Stimulated activated CD8-positive, alpha-beta memory T cell treated with anti-CD3 and anti-CD28 coated beads, Interleukin-15, amount 100 ng/mL, for 1 hour (primary cell): ENCODE data around the gene ANKRD60.
A peak's percentile ranks its signal among the peaks of the same experiment; 100 is the strongest.

Experiments
- DNase-seq: peaks from one replicate; pipeline ENCODE4 v3.0.0-alpha.2; 2020; ENCODE audit warnings: low read depth

The ANKRD60 gene

GRCh38 chr20:58223358-58223941 is 5.0 kb downstream of the ANKRD60 start:
- DNase-seq = no peak

DNA sequence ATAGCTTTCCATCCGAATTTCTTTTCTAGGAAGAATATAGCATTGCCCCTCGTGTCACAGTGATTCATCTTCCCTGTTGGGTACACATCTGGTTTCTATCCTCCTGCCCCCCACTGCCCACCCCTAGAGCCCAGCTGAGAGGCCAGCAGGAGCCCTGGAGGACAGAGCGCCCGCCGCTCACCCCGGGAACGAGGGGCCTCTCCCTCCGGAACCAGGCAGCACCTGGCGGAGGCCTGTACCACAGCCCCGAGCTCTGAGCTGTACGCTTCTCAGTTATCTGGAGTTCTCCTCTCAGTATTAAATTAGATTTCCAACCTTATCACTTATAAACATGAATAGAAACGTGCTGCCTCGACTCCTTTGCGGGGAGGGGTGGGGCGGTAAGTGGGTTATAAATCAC is 6.0 kb downstream of the ANKRD60 start:
- DNase-seq = no peak

DNA sequence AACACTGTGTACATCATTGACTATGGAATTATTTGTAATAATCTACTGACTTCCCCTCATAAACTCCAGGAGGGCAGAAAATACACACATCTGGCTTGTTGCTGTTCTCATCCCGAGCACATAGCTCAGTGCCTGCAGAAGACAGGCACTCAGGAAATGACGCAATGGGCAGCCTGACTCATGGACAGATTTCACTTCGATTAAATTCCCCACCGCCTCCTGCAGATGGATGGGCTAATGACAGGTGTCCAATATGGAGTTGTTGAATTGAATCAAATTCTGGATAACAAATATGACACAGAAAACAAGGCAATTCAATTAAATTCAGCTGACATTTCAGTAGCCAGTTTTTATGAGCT is 9.1 kb downstream of the ANKRD60 start:
- no peak for DNase-seq

GRCh38 chr20:58218665-58219341 is 9.7 kb downstream of the ANKRD60 start:
- DNase-seq = no peak

GRCh38 chr20:58216334-58216733 is 12.1 kb downstream of the ANKRD60 start:
- no peak for DNase-seq

GRCh38 chr20:58215116-58215515 is 13.3 kb downstream of the ANKRD60 start:
- DNase-seq = no peak

GRCh38 chr20:58214310-58214709 is 14.1 kb downstream of the ANKRD60 start:
- no peak for DNase-seq

GRCh38 chr20:58213716-58214115 is 14.7 kb downstream of the ANKRD60 start:
- no peak for DNase-seq

DNA sequence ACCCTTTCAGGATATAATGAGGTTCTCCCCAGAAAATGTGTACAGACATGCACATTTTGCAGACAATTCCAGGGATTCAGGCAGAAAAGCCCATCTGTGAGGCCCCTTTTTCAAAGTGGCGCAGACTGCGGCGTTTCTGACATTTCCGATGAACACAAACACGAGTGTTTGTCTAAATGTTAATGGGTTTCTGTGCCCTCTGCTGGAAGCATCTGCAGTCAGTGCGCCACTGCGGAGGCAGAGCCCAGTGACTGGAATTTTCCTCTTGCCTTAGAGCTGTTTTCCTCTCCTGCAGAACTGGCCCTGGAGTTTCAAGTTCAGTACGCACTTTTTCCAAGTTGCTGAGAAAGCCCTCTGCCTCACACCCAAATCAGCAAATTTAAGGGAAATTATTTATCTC is 15.3 kb downstream of the ANKRD60 start:
- DNase-seq = no peak

DNA sequence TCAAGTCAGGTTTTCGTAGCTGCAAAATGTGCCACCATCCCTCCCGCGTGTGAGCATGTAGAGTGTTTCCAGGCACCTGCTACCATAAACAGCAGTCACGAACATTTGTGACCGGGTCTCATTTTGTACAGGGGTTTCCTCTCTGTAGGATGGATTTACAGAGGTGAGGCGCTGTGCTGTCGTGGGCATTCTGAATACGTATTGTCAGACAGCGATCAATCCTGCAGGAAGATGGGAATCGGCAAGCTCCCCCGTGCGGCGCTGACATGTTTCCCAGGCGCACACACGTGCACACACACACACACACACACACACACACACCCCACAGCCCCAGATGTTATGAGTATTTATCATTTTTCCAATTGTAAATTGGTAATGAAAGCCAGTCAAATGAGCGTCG is 15.8 kb downstream of the ANKRD60 start:
- DNase-seq = no peak

DNA sequence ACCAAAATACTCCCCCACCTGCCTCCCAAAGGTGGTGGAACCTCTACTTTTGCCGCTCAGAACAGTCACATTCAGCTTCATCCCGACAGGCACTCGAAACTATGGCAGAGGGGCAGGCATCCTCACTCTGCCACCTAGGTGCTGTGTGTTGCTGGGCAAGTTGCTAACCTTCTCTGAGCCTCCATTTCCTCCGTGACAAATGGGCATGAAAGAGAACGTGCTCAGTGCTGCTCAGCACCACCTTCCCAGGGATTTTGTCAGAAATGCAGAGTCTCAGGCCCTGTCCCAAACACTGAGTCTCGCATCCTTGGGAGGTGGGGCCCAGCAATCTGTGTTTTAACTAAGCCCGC is 18.1 kb downstream of the ANKRD60 start:
- DNase-seq = no peak

DNA sequence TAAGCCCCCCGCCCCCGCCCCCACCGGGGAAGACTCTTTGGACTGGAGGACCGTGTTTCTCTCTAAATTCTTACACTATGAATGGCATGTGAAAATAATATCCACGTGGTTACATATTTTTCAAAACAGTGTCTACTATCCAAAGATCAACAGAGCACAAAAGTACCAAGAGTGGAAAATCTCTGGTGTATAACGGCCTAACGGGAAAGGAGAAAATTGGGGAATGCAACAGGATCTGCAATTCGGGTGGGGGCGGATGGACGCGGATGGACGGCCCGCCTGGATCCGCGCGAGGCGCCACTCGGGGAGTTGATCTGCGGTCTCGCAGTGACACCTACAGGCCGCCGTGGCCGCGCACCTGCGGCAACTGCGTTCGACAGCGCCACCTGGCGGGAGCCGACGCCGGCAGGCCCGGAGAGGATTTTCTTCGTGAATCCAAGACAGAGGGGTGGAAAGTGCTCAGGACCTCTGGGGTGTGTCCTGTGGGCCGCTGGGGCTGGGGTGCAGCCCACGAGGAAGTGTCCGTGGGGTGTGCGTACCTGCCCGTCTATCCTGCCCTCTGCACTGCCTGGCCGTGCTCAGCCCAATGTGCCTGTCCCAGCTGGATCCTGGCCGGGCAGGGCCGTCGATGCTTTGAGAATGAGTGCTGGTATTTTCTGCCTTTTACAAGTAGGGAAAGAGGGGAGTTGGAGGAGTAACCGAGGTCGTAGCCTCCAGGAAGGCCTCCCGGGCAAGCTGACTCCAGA is 18.6 kb downstream of the ANKRD60 start:
- DNase-seq = peak; percentile 84

DNA sequence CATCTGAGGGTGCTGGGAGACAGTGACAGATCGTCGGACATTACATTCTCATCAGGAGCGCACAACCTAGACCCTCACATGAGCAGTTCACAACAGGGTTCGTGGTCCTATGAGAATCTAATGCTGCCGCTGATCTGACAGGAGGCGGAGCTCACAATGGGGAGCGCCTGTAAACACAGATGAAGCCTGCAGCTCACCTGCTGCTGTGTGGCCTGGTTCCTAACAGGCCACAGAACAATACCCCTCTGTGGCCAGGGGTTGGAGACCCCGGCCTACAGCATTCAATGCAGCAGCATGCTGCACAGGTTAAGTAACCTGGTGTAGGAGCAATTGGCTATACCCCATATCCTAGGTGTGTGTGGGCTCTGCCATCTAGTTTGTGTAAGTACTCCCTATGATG is 19.5 kb downstream of the ANKRD60 start:
- no peak for DNase-seq

DNA sequence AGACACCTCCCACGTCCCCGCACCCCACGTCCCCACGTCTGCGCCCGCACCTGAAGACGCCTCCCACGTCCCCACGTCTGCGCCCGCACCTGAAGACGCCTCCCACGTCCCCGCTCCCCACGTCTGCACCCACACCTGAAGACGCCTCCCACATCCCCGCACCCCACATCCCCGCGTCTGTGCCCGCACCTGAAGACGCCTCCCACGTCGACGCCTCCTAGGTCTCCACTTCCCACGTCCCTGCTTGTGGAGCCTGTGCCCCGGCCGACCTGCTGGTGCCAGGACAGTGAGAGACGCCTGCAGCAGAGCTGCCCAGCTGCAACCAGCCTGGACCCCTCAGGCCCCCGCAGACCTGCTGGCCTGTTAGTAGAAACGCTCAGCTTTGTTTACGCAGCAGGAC is 22.6 kb downstream of the ANKRD60 start:
- DNase-seq = no peak

DNA sequence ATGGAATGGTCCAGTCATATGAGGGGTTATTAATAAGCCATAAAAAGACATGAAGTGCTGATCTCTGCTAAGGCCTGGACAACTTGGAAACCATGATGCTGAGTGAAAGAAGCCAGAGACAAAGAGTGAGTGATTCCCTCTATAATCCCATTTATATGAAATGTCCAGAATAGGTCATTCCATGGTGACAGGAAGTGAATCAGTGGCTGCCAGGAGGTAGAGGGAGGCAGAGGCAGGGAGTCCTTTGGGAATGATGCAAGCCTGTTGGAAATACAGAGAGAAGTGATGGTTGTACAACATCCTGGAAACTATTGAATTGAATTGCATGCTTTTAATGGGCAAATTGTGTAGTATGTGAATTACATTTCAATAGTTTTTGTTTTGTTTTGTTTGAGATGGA is 26.4 kb downstream of the ANKRD60 start:
- no peak for DNase-seq

DNA sequence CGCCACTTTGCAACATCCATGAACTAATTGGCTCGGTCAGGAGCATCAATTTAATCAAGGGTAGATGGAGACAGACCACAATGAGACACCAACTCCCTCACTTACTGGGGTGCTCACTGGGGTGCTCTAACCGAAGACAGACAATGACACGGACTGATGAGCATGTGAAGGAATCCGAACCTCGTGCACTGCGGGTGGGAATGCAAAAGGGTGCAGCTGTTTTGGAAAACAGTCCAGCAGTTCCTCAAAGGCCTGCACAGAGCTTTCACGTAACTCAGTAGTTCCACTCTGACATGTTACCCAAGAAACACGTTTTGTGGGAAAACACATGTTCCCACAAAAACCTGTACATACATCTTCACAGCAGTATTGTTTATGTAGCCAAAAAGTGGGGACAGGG is 26.8 kb downstream of the ANKRD60 start:
- no peak for DNase-seq

GRCh38 chr20:58199469-58199868 is 29.0 kb downstream of the ANKRD60 start:
- no peak for DNase-seq

- no peak for DNase-seq
Observed at GRCh38 chr20:58198901-58199355, 29.5 kb downstream of the ANKRD60 start.

DNA sequence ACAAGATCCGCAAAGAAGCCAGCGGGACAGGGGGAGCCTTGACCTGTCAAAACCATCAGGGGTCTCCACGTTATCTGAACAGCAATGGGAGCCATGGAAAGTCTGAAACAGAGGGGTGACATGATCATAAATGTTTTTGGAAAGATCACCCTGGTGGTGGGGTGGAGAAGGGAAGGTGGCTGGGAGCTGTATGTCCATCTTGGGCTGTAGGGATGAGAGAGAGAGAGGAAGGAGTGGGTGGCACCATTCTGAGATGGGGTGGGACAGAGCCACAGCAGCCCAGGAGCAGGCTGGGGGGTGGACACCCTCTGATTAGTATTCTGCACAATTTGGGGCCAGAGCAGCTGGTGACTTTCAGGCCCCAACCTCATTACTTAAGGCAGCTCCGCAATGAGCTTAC is 30.1 kb downstream of the ANKRD60 start:
- DNase-seq = no peak

DNA sequence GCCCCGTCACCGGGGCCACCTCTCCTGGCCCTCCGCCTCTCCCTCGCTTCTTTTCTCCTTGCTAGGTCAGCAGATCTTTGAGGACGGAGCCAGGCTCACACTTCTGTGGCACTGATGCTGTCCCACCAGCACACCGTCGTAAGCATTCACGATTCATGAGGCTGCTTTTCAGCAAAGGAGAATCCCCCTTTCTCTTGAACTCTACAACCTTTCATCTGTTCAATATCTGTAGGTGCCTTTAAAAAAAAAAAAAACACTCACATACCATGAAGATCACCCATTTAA is 31.3 kb downstream of the ANKRD60 start:
- no peak for DNase-seq

DNA sequence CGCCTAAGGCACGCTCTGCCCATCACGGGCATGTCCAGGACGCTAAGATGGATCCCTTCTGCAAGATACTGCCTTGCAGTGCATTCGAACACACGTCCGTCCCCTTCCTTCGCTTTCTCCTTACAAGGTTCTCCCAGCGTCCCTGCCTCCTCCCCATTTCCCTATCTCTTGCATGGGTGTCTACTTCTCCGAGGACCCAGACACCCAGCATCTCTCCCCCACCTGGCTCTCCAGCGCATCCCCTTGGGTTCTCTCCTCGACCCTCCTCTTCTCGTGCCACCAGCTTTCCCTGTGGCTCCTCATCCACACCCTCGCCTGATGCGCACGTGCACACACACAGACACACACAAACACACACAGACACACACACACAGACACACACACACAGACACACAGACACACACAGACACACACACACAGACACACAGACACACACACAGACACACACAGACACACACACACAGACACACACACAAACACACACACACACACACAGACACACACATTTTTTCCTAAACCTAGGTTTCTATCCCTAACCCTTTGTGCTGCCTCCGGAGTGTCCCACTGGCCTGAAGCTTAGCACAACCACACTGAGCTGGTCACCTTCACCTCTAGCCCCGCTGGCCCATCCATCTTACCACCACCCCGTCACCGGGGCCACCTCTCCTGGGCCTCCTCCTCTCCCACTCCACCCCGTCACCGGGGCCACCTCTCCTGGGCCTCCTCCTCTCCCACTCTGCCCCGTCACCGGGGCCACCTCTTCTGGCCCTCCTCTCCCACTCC is 31.9 kb downstream of the ANKRD60 start:
- DNase-seq = no peak

GRCh38 chr20:58195047-58195446 is 33.4 kb downstream of the ANKRD60 start:
- no peak for DNase-seq

- DNase-seq = no peak
Observed at GRCh38 chr20:58194175-58194791, 34.2 kb downstream of the ANKRD60 start.
